ENCODE results near the gene AMD1. TPM values are rescaled to one million over a fixed set of nuclear protein-coding genes. Genes with fewer than 3 reads are reported as not detected.
"Not testable (repeated sequence)": the region's sequence is repeated elsewhere in the genome, so short reads cannot be mapped to it uniquely, and the experiment has no call there.

The AMD1 gene
- total RNA-seq, 2 donors from 2014 or later, result 62.0 to 64.1 TPM

GRCh38 chr6:110876170-110876773 lies 1.7 kb downstream of the AMD1 start:
- ATAC-seq, result peak; percentile 78
- intact Hi-C loops (cut with DNase I, micrococcal nuclease), result no loop called here
- DNase-seq, result peak; percentile 90 to 93

- no peak for ATAC-seq
- DNase-seq, result no peak
- intact Hi-C loops (cut with DNase I, micrococcal nuclease), result no loop called here
Measured at GRCh38 chr6:110876806-110877564, 2.4 kb downstream of the AMD1 start.

- intact Hi-C loops (cut with DNase I, micrococcal nuclease), result no loop called here
- ATAC-seq, result no peak
- no peak for DNase-seq
Measured at GRCh38 chr6:110877569-110877968, 3.0 kb downstream of the AMD1 start.

GRCh38 chr6:110878751-110879522 lies 4.4 kb downstream of the AMD1 start:
- intact Hi-C loops (cut with DNase I, micrococcal nuclease), result no loop called here
- peak in 1 of 2 donors; percentile 30 for DNase-seq
- no peak for ATAC-seq

GRCh38 chr6:110880651-110881050 lies 6.1 kb downstream of the AMD1 start:
- ATAC-seq (no peak), DNase-seq (no peak)
- intact Hi-C loops (cut with DNase I, micrococcal nuclease), result no loop called here

GRCh38 chr6:110881546-110882273 lies 7.1 kb downstream of the AMD1 start:
- ATAC-seq (no peak), DNase-seq (no peak)
- intact Hi-C loops (cut with DNase I, micrococcal nuclease), result no loop called here

GRCh38 chr6:110882274-110882619 lies 7.7 kb downstream of the AMD1 start:
- intact Hi-C loops (cut with DNase I, micrococcal nuclease), result no loop called here
- no peak for DNase-seq
- peak; percentile 56 for ATAC-seq

GRCh38 chr6:110882824-110883554 lies 8.4 kb downstream of the AMD1 start:
- intact Hi-C loops (cut with DNase I, micrococcal nuclease), result no loop called here

GRCh38 chr6:110884321-110884720 lies 9.7 kb downstream of the AMD1 start:
- intact Hi-C loops (cut with DNase I, micrococcal nuclease), result no loop called here
- DNase-seq, result no peak
- ATAC-seq, result no peak

More at GRCh38 chr6:110882824-110883554, 8.4 kb downstream of the AMD1 start:
- no peak for ATAC-seq
- DNase-seq, result no peak

GRCh38 chr6:110885526-110885925 lies 10.9 kb downstream of the AMD1 start:
- DNase-seq (no peak), ATAC-seq (no peak)
- intact Hi-C loops (cut with DNase I, micrococcal nuclease), result no loop called here

- ATAC-seq (no peak), DNase-seq (no peak)
- intact Hi-C loops (cut with DNase I, micrococcal nuclease), result no loop called here
Measured at GRCh38 chr6:110886555-110887167, 12.1 kb downstream of the AMD1 start.

- DNase-seq, result no peak
- intact Hi-C loops (cut with DNase I, micrococcal nuclease), result no loop called here
- ATAC-seq, result no peak
Measured at GRCh38 chr6:110890288-110890687, 15.7 kb downstream of the AMD1 start.

- intact Hi-C loops (cut with DNase I, micrococcal nuclease), result no loop called here
- no peak for ATAC-seq
- no peak for DNase-seq
Measured at GRCh38 chr6:110895907-110896608, 21.5 kb downstream of the AMD1 start.

GRCh38 chr6:110897433-110897832 lies 22.8 kb downstream of the AMD1 start:
- ATAC-seq (no peak), DNase-seq (no peak)
- intact Hi-C loops (cut with DNase I, micrococcal nuclease), result no loop called here

GRCh38 chr6:110898111-110898510 lies 23.5 kb downstream of the AMD1 start:
- ATAC-seq (no peak), DNase-seq (no peak)
- intact Hi-C loops (cut with DNase I, micrococcal nuclease), result no loop called here

- DNase-seq (no peak), ATAC-seq (no peak)
- intact Hi-C loops (cut with DNase I, micrococcal nuclease), result no loop called here
Measured at GRCh38 chr6:110900028-110900598, 25.5 kb downstream of the AMD1 start.

- not testable (repeated sequence) for ATAC-seq
Measured at GRCh38 chr6:110901601-110902000, 27.0 kb downstream of the AMD1 start.

More at GRCh38 chr6:110901601-110902000, 27.0 kb downstream of the AMD1 start:
- intact Hi-C loops (cut with DNase I, micrococcal nuclease); DNase-seq: not testable (repeated sequence)
